GM19025 (cell line): ENCODE results near the gene ZNF345.

ENCODE experiments used
- ATAC-seq: cut with Tn5 transposase; IDR thresholded peaks from one replicate; pipeline ENCODE4 v1.9.1; 2021; ENCODE audit warnings: mild to moderate bottlenecking, low read depth, moderate library complexity; ENCODE audit not compliant: unreplicated experiment

ZNF345 gene

GRCh38 chr19:36850559-36851442 lies at the start of gene ZNF345:
TSS of gene ZNF345 (plus strand) at chr19:36850876. CDS start at chr19:36876831, 25,955 bp downstream.
- ATAC-seq: peak; percentile 63

GRCh38 chr19:36805364-36805763 lies 45.3 kb upstream of the ZNF345 start:
- no peak for ATAC-seq

GRCh38 chr19:36807029-36807428 lies 43.6 kb upstream of the ZNF345 start:
- ATAC-seq: no peak

GRCh38 chr19:36819130-36819630 lies 31.5 kb upstream of the ZNF345 start:
- no peak for ATAC-seq

GRCh38 chr19:36821758-36822157 lies 28.9 kb upstream of the ZNF345 start:
- no peak for ATAC-seq

GRCh38 chr19:36833430-36833829 lies 17.2 kb upstream of the ZNF345 start:
- no peak for ATAC-seq

GRCh38 chr19:36837176-36837905 lies 13.3 kb upstream of the ZNF345 start:
- ATAC-seq: no peak

- ATAC-seq: peak; percentile 91
These were observed 12.5 kb upstream of the ZNF345 start, which contains the start of gene ZNF790 for GRCh38 chr19:36837906-36838783. TSS of gene ZNF790 (minus strand) at chr19:36838387. CDS start at chr19:36825619, 12,768 bp downstream.

GRCh38 chr19:36838784-36839324 lies 11.8 kb upstream of the ZNF345 start:
- ATAC-seq: no peak

GRCh38 chr19:36847968-36848367 lies 2.7 kb upstream of the ZNF345 start:
- no peak for ATAC-seq

- ATAC-seq: peak; percentile 74
These were observed 746 bp upstream of the ZNF345 start for GRCh38 chr19:36849701-36850558.

- no peak for ATAC-seq
These were observed 1.2 kb downstream of the ZNF345 start for GRCh38 chr19:36851898-36852297.

GRCh38 chr19:36876993-36877938 lies 26.6 kb downstream of the ZNF345 start:
- ATAC-seq: no peak

- no peak for ATAC-seq
These were observed 41.2 kb downstream of the ZNF345 start for GRCh38 chr19:36891768-36892357.

- ATAC-seq: no peak
These were observed 44.2 kb downstream of the ZNF345 start for GRCh38 chr19:36894849-36895383.

- no peak for ATAC-seq
These were observed 47.7 kb downstream of the ZNF345 start for GRCh38 chr19:36898422-36898821.
